GM21717 (cell line): ENCODE data around the gene KCND2.

Experiments
- ATAC-seq: cut with Tn5 transposase; IDR thresholded peaks from one replicate; pipeline ENCODE4 v1.9.1; 2021; ENCODE audit warnings: mild to moderate bottlenecking, moderate library complexity; ENCODE audit not compliant: unreplicated experiment

KCND2 gene

DNA sequence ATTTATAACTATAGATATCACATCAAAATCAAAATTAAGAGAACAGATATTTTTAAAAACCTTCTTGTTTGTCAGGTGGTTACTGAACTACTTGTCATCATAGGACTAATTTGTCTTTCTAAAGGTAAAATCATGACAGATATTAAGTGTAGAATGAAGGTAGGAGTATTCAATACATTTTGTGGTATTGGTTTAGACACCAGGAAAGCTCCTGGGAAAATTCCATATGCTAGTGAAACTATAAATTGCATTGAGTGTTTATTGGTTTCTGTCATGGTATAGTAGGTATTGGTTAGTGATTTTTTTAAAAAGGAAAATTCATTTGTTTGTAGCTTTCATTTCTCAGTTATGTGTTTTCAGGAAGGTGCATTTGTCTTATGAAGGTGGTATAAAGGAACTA lies 132.7 kb downstream of the KCND2 start:
- ATAC-seq = no peak

GRCh38 chr7:120407010-120407409 lies 134.0 kb downstream of the KCND2 start:
- ATAC-seq = no peak

GRCh38 chr7:120412139-120413050 lies 139.4 kb downstream of the KCND2 start:
- peak; percentile 90 for ATAC-seq

DNA sequence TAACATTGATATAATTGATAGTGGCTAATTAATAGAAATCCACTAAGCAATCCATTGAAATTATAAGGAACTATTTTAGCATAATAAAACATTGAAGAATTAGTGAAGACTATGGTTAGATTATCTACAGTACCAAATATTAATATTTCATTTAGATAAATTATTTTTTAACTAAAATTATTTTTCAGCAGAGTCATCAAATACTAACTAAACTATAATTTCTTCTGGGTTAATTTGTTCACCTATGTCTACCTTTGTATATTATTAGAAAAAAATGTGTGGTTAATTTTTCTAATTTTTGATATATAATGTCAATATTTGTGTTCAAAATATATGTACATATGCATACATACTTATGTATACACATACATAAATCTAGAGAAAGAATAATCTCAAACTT lies 140.2 kb downstream of the KCND2 start:
- ATAC-seq = no peak

GRCh38 chr7:120417244-120417979 lies 144.4 kb downstream of the KCND2 start:
- ATAC-seq = no peak

GRCh38 chr7:120421151-120421651 lies 148.2 kb downstream of the KCND2 start:
- ATAC-seq = peak; percentile 97

DNA sequence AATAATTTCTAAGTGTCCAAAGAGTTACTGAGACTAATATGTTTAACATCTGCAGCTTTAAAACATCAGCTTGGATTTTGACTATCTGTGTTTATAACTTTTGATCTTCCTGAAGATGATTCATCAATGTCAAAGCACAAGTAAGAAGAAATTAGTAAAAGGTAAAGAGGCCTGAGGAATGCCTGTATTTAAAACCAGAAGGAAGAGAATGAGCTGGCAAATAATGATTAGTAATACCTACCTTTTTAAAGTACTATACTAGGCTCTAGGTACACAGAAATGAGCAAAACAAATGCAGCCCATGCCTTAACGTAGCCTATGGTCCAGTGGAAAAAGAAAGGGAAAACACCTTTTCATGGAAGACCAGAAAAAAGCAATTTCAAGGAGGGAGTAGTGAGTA lies 158.0 kb downstream of the KCND2 start:
- no peak for ATAC-seq

DNA sequence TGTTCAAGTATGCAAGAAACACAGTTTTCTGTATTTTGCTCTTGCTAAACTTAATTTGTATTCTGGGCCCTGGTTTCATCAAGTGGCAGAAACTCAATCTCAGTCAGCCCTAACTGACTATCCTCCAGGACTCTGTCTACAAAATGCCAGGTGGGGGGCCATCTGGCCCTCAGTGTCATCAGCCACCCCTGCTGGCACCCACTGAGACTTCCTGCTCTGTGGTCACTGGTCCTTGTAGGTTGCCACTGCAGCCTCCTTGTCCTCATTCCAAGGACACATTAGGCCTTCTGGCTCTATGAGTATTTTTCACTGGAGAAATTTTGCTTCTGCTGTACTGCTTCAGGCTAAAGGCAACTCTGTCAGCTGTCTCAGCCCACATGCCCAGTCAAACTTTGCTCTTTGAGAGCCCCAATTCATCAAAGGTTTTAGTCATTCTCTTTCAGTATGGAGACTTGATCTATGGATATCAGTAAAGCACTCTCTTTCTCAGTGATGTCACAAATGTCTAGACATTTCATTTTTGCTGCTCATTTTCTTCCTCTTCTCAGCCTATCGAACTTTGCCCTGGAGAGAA lies 163.6 kb downstream of the KCND2 start:
- ATAC-seq = peak; percentile 38

GRCh38 chr7:120441850-120442249 lies 168.9 kb downstream of the KCND2 start:
- peak; percentile 91 for ATAC-seq

DNA sequence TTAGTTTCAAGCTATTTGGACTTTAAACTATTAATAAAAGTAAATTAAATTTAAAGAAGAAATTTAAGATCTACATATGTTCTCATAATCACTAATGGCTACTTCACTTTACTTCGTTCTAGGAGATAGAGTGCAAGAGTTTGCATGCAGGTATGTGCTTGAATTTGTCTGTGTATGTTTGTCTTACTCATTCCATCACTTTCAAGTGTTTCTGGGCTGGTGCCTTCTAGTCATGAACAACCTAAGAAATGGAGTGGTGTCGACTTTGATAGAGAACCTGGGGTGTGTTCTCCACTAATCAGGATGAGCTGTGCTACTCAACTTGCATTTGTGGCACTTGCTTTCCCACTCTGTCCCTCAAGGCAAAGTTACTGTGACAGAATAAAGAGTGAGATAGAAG lies 169.9 kb downstream of the KCND2 start:
- peak; percentile 53 for ATAC-seq

DNA sequence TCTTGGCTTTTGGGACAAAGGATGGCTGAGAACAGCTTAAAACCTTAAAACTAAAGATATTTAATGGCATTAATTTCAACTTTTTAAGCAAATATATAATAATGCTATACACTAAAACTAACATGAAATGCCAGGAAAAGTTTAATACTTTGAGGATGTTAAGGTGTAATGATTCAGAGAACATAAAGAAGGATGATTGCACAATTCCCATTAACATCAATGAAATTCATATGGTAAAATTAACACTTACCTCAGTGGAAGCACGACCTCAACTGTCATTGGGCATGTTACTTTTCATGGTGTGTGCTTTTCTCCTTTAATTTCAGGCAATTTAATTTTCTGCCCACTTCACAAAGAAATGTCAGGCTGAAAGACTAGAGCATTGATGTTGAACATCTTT lies 171.7 kb downstream of the KCND2 start:
- ATAC-seq = no peak

- no peak for ATAC-seq
These were observed 172.3 kb downstream of the KCND2 start for GRCh38 chr7:120445276-120445675.

DNA sequence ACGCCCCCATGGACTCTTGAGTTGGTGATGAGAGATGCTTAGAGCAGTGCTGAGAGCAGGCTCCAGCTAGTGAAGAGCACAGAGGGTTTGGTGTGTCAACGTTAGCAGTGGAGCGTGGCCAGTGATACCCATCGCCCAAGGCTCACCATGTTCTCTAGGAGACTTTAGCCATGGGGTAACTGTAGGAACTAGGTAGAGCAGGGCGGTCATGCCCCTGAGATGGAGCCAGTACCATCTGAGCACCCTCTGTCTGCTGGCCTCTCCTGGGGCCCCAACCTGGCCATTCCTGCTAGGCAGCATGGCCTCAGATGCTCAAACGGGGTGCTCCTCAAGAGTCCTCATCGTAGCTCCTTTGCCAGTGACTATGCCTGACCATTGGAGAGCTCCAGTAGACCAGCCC lies 179.7 kb downstream of the KCND2 start:
- no peak for ATAC-seq

DNA sequence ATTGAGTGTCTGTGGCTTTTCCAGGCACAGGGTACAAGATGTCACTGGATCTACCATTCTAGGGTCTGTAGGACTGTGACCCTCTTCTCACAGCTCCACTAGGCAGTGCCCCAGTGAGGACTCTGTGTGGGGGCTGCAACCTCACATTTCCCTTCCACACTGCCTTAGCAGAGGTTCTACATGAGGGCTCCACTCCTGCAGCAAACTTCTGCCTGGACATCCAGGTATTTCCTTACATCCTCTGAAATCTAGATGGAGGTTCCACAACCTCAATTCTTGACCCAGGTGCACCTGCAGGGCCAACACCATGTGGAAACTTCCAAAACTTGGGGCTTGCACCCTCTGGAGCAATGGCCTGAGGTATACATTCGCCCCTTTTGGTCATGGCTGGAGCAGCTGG lies 183.7 kb downstream of the KCND2 start:
- no peak for ATAC-seq

DNA sequence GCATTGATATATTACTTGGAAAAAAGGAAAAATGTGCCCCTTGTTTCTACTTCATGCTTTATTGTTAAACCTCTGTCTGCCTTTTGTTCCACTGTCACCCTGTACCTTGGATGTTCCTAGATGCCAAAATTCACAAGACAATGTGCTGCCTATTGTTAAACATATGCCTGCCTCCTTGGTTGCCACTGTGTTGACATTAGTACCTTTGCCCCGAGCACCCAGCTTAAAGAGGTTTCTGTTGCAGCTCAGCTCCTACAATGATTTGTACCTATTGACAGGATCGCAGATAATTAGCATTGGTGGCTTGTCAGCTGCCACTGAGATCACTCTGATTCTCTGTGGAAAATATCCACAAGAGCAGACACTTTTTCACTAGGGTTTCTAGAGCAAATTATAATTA lies 188.0 kb downstream of the KCND2 start:
- ATAC-seq = no peak

DNA sequence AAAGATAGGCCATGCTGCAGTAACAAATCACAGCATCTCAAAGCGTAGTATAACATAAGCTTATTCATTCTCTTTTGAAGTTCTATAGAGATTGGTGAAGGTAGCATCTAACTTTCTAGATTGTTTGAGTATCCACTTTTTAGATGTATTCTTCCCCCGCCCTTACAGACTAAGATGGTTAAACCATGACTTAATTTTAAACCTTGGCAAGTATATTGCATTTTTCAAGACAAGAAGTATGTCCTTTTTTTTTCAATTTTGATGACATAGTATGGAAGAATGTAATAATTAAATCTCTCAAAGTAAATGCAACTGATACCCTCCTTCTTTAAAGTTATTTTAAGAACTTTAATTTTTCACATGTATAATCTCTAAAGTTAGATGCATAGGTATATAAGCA lies 190.0 kb downstream of the KCND2 start:
- no peak for ATAC-seq

GRCh38 chr7:120464104-120464503 lies 191.1 kb downstream of the KCND2 start:
- ATAC-seq = no peak

GRCh38 chr7:120467676-120468075 lies 194.7 kb downstream of the KCND2 start:
- ATAC-seq = no peak

GRCh38 chr7:120468611-120469010 lies 195.6 kb downstream of the KCND2 start:
- no peak for ATAC-seq

DNA sequence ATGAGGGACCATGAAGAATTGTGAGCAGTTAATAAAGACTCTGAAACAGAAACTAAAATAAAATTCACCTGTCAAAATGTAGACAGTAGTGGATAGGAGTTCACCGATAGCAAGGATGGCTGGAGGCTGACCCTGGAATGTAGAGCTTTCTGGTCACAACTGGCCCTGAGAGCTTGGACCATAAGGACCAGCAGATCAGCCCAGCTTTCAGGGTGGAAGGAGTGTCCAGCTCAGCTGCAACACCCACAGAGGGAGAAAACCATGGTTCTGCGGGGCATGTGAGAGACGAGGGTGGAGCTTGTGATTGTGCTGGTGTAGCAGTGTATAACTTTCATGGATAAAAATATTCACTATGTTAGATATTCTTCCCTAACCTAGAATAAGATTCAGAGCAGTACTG lies 199.9 kb downstream of the KCND2 start:
- ATAC-seq = no peak

- no peak for ATAC-seq
These were observed 200.4 kb downstream of the KCND2 start for GRCh38 chr7:120473352-120473751.

- peak; percentile 79 for ATAC-seq
These were observed 203.0 kb downstream of the KCND2 start for GRCh38 chr7:120475994-120476393.
